GM18517 (cell line): ENCODE data around the gene PUS7.
"Not testable (repeated sequence)": the region's sequence is repeated elsewhere in the genome, so short reads cannot be mapped to it uniquely, and the experiment has no call there.

Experiments used
- ATAC-seq: cut with Tn5 transposase; IDR thresholded peaks from one replicate; pipeline ENCODE4 v1.9.1; 2021; ENCODE audit warnings: mild to moderate bottlenecking, moderate library complexity; ENCODE audit not compliant: unreplicated experiment

The PUS7 gene

GRCh38 chr7:105497016-105497415 is 25.1 kb downstream of the PUS7 start:
- no peak for ATAC-seq

DNA sequence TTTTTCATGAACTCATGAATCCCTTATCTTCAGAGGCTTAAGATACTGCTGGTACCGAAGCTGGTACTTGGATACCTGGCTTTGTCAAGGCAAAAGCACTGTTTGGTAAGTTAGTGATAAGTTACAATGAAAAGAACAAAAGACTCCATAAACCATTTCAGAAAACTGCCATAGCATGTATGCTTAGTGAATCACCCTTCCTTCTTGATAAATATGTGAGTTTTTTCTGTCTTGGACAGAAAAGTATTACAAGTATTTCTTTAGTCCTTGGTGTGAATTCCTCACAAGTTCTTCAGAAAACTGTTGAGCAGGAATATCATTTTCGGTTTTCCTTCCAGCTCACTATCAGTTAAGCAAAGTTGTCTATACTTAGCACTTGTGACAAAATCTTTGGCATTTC is 25.6 kb downstream of the PUS7 start:
- ATAC-seq: no peak

GRCh38 chr7:105493923-105494315 is 28.2 kb downstream of the PUS7 start:
- ATAC-seq: no peak

GRCh38 chr7:105493196-105493922 is 28.7 kb downstream of the PUS7 start:
- ATAC-seq: no peak

GRCh38 chr7:105489409-105489808 is 32.7 kb downstream of the PUS7 start:
- no peak for ATAC-seq

GRCh38 chr7:105487579-105488571 is 34.2 kb downstream of the PUS7 start:
- no peak for ATAC-seq

DNA sequence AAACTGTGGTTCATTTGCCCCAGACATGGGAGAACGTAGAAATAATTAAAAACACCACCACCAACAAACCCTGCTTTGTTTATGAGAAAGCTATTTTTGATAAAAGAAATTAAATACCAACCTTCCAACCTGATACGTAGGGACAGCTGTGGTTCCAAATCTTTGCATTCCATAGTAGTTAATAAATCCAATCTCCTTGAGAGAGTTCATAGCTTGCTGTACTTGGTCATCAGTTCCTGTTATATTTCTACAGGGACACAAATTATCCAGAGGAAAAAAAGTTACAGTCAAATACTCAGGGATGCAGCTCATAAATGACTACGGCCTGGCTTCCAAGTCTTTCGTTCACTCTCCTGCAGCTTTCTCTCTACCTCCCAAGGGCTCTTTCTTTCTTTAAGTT is 41.1 kb downstream of the PUS7 start:
- no peak for ATAC-seq

GRCh38 chr7:105478606-105479005 is 43.5 kb downstream of the PUS7 start:
- no peak for ATAC-seq

DNA sequence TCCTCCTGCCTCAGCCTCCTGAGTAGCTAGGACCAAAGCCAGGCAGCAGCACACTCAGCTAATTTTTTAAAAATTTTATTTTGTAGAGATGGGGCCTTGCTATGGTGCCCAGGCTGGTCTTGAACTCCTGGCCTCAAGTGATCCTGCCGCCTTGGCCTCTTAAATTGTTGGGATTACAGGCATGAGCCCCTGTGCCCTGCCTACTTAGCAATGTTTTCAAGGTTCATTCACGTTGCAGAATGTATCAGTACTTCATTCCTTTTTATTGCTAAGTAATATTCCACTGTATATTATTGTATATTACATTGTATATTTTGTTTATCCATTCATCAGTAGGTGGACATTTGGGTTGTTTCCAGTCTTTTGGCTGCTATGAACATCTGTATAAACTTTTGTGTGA is 44.2 kb downstream of the PUS7 start:
- ATAC-seq: no peak

DNA sequence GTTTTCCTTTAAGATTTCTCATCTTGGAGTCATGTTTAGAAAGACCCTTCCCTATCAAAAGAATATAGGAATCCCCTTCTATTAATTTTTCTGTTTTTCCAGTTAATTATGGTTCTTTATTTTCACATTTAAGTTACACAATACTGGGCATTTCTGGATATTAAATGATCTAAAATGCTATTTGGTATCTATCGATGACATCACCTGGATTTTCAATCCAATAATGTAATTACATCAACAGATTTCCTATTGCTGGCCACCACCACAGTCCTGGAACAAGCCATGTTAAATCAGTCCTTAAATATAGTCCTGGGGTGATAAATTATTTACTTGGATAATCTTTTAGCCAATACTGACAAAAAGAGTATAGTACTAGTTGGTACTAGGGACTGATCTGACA is 48.0 kb downstream of the PUS7 start:
- ATAC-seq: no peak

- ATAC-seq: no peak
Measured at GRCh38 chr7:105473163-105473562, 48.9 kb downstream of the PUS7 start.

GRCh38 chr7:105470846-105471245 is 51.2 kb downstream of the PUS7 start:
- no peak for ATAC-seq

- ATAC-seq: no peak
Measured at GRCh38 chr7:105470090-105470489, 52.0 kb downstream of the PUS7 start.

DNA sequence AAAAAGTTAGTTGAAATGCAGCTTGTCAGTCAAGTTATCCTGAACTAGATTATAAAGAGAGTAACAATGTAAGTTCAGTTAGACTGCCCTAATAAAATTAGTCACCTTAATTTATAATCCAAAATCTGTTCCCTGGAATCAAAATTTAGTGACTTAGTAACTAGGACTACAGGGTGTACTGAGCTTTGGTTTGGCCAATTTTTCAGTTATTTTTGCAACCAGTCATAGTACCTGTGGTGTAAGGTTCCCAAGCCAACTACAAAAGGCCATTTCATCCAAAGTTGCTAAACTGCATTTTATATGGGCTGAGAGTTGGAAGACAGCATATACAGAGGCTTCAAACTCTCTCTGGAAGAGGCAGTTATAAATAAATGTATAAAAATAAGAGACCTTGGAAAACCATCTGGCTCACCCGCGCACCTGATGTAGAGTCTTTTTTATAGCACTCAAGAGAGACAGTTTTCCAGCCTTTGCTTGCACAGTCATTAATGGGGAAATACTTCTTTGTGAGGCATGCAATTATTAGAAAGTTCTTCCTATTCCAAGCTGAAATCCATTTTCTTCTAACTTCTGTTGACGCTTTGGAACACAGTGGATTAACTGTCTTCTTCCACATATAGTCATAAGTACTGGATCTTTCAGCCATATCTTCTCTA is 59.2 kb downstream of the PUS7 start:
- ATAC-seq: no peak

GRCh38 chr7:105461518-105461917 is 60.6 kb downstream of the PUS7 start:
- ATAC-seq: no peak

- no peak for ATAC-seq
Measured at GRCh38 chr7:105457619-105458225, 64.3 kb downstream of the PUS7 start.

DNA sequence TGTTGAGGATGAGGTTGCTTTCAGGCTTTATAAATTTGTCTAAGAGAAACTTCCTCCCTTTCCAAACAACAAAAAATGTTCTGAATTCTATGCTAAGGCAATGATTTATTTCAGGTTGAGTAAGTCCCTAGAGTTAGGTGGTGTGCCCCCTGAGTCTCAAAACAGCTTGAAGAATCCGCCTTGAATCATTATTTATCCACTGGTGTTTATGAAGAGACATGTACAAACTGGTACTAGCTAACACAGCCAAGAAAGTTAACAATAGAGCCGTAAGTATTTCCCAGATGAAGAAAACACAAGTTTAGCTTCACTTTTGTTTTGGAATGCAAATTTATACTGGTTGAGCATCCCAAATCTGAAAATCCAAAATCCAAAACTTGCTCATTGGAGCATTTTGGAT is 67.2 kb downstream of the PUS7 start:
- ATAC-seq: no peak

DNA sequence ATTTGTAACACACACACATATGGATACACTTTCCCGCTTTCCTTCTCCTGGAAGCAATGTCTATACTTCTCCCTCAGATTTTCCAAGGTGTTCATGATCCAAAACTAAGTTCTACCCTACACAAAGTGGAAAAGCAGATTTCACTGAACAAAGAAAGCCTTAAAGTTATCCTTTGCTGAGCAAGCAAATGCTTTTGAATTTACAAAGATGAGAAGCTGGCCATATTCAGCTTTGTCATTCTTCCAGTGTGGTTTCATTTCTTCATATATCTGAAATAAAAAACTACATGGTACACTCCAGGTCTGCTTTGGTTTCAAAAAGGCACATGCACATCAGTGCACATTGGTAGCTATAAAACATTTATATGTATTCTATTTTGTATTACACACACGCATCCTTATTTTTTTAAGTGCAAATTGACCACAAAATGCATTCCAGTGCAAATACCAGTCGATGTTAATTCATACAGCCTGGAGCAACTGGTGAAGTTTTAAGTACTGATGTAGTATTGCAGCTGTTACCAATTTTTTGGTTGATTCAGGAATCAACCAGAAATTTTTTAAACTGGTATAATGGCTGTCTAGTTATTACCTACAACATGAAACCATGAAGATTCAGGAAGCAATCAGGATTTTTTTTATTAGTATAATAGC is 67.8 kb downstream of the PUS7 start:
- no peak for ATAC-seq

GRCh38 chr7:105452085-105452484 is 70.0 kb downstream of the PUS7 start:
- ATAC-seq: no peak

DNA sequence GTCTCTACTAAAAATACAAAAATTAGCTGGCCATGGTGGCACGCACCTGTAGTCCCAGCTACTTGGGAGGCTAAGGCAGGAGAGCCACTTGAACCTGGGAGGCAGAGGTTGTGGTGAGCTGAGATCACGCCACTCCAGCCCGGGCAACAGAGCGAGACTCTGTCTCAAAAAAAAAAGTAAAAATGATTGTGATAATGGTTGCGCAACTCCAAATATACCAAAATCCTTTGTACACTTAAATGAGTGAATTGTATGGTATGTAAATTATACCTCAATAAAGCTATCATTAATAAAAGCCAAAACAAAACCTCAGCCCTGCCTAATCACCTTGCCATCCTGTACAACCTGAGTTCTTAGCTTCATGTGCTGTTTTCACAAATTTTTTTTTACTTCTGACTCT is 71.2 kb downstream of the PUS7 start:
- not testable (repeated sequence) for ATAC-seq
